H1 (cell line): ENCODE measurements around the gene OR1K1. TPM values are rescaled to one million over a fixed set of nuclear protein-coding genes. Genes with fewer than 3 reads are reported as not detected.

Source experiments
- CTCF ChIA-PET: fragments of 300-600 bp; sonication (Branson Sonifier 250); formaldehyde crosslinking; loops from one replicate; lab custom pipeline; 2021; ENCODE audit not compliant: partially characterized antibody; lab: Charles Lee
- POLR2A ChIA-PET: fragments of 300-600 bp; sonication (Branson Sonifier 250); formaldehyde crosslinking; loops from one replicate; lab custom pipeline; 2021; ENCODE audit warnings: inconsistent platforms; ENCODE audit not compliant: partially characterized antibody; lab: Charles Lee
- DNase-seq, 2 experiments: peaks; one replicate each; pipeline versions ENCODE4 v3.0.0 to v3.0.0-alpha.2; 2010 to 2022; ENCODE audit warnings: low spot score in 2 of 2, low read depth in 1 of 2, mixed read lengths in 1 of 2
- FAIRE-seq: peaks from 2 replicates; lab custom pipeline; 2011; peaks lifted over from hg19 to GRCh38; lab: Jason Lieb, UNC
- H2AFZ ChIP-seq: 2 replicates; pipeline ENCODE4 v1.8.1; 2012; ENCODE audit warnings: low read length, inconsistent platforms
- H2AK5ac ChIP-seq: 2 replicates; pipeline ENCODE4 v1.6.1; 2013; ENCODE audit warnings: low read depth, low read length
- H2BK120ac ChIP-seq: replicated peaks from 2 replicates; pipeline ENCODE3; 2013; ENCODE audit warnings: low read depth, low read length, inconsistent platforms
- H2BK12ac ChIP-seq: 2 replicates; pipeline ENCODE4 v1.6.1; 2013; ENCODE audit warnings: low read depth, low read length
- H2BK15ac ChIP-seq: 2 replicates; pipeline ENCODE4 v1.6.1; 2013; ENCODE audit warnings: low read length
- H2BK20ac ChIP-seq: 2 replicates; pipeline ENCODE4 v1.6.1; 2013; ENCODE audit warnings: low read length
- H2BK5ac ChIP-seq: 2 replicates; pipeline ENCODE4 v1.6.1; 2013; ENCODE audit warnings: low read depth, low read length
- H3K14ac ChIP-seq: 2 replicates; pipeline ENCODE4 v1.6.1; 2013; ENCODE audit warnings: inconsistent platforms; ENCODE audit not compliant: insufficient read length
- H3K18ac ChIP-seq: 2 replicates; pipeline ENCODE4 v1.6.1; 2013; ENCODE audit warnings: low read length; ENCODE audit errors: extremely low read depth
- H3K23ac ChIP-seq: 2 replicates; pipeline ENCODE4 v1.6.1; 2013; ENCODE audit warnings: inconsistent platforms; ENCODE audit not compliant: insufficient read length
- H3K23me2 ChIP-seq: 2 replicates; pipeline ENCODE4 v1.6.1; 2013; ENCODE audit warnings: low read depth, low read length
- H3K27ac ChIP-seq: 2 replicates; pipeline ENCODE4 v1.6.1; 2011; ENCODE audit warnings: low read depth, low read length, inconsistent platforms
- H3K27me3 ChIP-seq, 4 experiments: replicated peaks in 1 of 4; 1 replicate in 1 of 4; 2 replicates in 3 of 4; pipeline versions ENCODE4 v1.6.1 to v1.8.1; 2011 to 2013; ENCODE audit warnings: low read length in 3 of 4, mild to moderate bottlenecking in 3 of 4, inconsistent platforms in 2 of 4, mixed read lengths in 2 of 4, moderate library complexity in 1 of 4; ENCODE audit not compliant: control insufficient read depth in 3 of 4, insufficient read depth in 3 of 4; ENCODE audit errors: extremely low read depth in 1 of 4
- H3K36me3 ChIP-seq, 4 experiments: 2 replicates each; pipeline versions ENCODE4 v1.6.1 to v1.8.1; 2011 to 2013; ENCODE audit warnings: mild to moderate bottlenecking in 4 of 4, low read length in 3 of 4, moderate library complexity in 2 of 4, control low read depth in 1 of 4, inconsistent platforms in 1 of 4; ENCODE audit not compliant: insufficient read depth in 4 of 4, control insufficient read depth in 2 of 4
- H3K4ac ChIP-seq: replicated peaks from 2 replicates; pipeline ENCODE3; 2013; ENCODE audit warnings: low read length, low read depth, mixed read lengths, inconsistent platforms; ENCODE audit not compliant: insufficient read length
- H3K4me1 ChIP-seq, 4 experiments: replicated peaks in 1 of 4; 1 replicate in 1 of 4; 2 replicates in 3 of 4; pipeline versions ENCODE4 v1.6.1 to v1.8.1; 2011 to 2013; ENCODE audit warnings: low read length in 3 of 4, inconsistent platforms in 2 of 4, mixed read lengths in 1 of 4; ENCODE audit not compliant: insufficient read depth in 4 of 4, control insufficient read depth in 3 of 4
- H3K4me2 ChIP-seq, 2 experiments: 2 replicates each; pipeline versions ENCODE4 v1.6.1 to v1.8.1; 2011 to 2013; ENCODE audit warnings: low read depth in 2 of 2, low read length in 2 of 2, control low read depth in 1 of 2, inconsistent platforms in 1 of 2, mild to moderate bottlenecking in 1 of 2; ENCODE audit not compliant: insufficient read depth in 1 of 2
- H3K4me3 ChIP-seq, 4 experiments: fragments of 200-600, 300-600 bp in 1 of 4; sonication (generic), shearing (Covaris generic), sonication (Bioruptor Twin) in 1 of 4; 2 replicates each; pipeline versions ENCODE4 v1.5.1 to v1.8.1; 2011 to 2016; ENCODE audit warnings: low read length in 4 of 4, low read depth in 3 of 4, control low read depth in 2 of 4, inconsistent platforms in 2 of 4, mild to moderate bottlenecking in 2 of 4, mixed read lengths in 1 of 4, moderate library complexity in 1 of 4; ENCODE audit not compliant: insufficient read depth in 2 of 4; ENCODE audit errors: extremely low read depth in 1 of 4
- H3K56ac ChIP-seq: replicated peaks from 2 replicates; pipeline ENCODE3; 2013; ENCODE audit warnings: low read depth, mild to moderate bottlenecking, mixed read lengths, low read length, inconsistent platforms; ENCODE audit not compliant: insufficient read length
- H3K79me1 ChIP-seq: 2 replicates; pipeline ENCODE4 v1.6.1; 2013; ENCODE audit warnings: low read depth, low read length, control low read depth
- H3K79me2 ChIP-seq, 2 experiments: 2 replicates each; pipeline versions ENCODE4 v1.6.1 to v1.8.1; 2012 to 2013; ENCODE audit warnings: low read length in 2 of 2, mild to moderate bottlenecking in 2 of 2, inconsistent platforms in 1 of 2; ENCODE audit not compliant: insufficient read depth in 2 of 2, control insufficient read depth in 1 of 2
- H3K9ac ChIP-seq, 4 experiments: replicated peaks in 1 of 4; 1 replicate in 1 of 4; 2 replicates in 3 of 4; pipeline versions ENCODE4 v1.6.1 to v1.8.1; 2011 to 2013; ENCODE audit warnings: low read depth in 3 of 4, low read length in 3 of 4, control low read depth in 2 of 4, mild to moderate bottlenecking in 2 of 4, moderate library complexity in 2 of 4, inconsistent platforms in 1 of 4; ENCODE audit errors: extremely low read depth in 1 of 4
- H3K9me3 ChIP-seq, 2 experiments: 2 replicates each; pipeline versions ENCODE4 v1.6.1 to v1.8.1; 2012 to 2013; ENCODE audit warnings: mild to moderate bottlenecking in 2 of 2, moderate library complexity in 2 of 2, control low read depth in 1 of 2, inconsistent platforms in 1 of 2, low read depth in 1 of 2, low read length in 1 of 2, mixed read lengths in 1 of 2; ENCODE audit not compliant: insufficient read depth in 2 of 2
- H4K20me1 ChIP-seq, 2 experiments: replicated peaks in 1 of 2; 2 replicates each; pipeline versions ENCODE3 to v1.8.1; 2011 to 2013; ENCODE audit warnings: inconsistent platforms in 2 of 2, low read length in 2 of 2, mild to moderate bottlenecking in 1 of 2; ENCODE audit not compliant: insufficient read depth in 2 of 2, control insufficient read depth in 1 of 2
- H4K5ac ChIP-seq: 2 replicates; pipeline ENCODE4 v1.6.1; 2013; ENCODE audit warnings: low read length, low read depth, mixed read lengths, inconsistent platforms; ENCODE audit not compliant: insufficient read length
- H4K8ac ChIP-seq: 2 replicates; pipeline ENCODE4 v1.8.0; 2013; ENCODE audit warnings: mild to moderate bottlenecking, moderate library complexity, low read length, inconsistent platforms; ENCODE audit not compliant: insufficient read depth; ENCODE audit errors: extremely low read depth
- H4K91ac ChIP-seq: replicated peaks from 2 replicates; pipeline ENCODE3; 2013; ENCODE audit warnings: low read length, mixed read lengths, inconsistent platforms; ENCODE audit not compliant: insufficient read length
- BACH1 ChIP-seq: IDR thresholded peaks from 2 replicates; pipeline ENCODE4 v1.6.1; 2012; ENCODE audit warnings: low read length, improper control_type of control experiment
- CHD1 ChIP-seq: IDR thresholded peaks from 2 replicates; pipeline ENCODE4 v1.6.1; 2012; ENCODE audit warnings: low read depth, low read length, improper control_type of control experiment
- CTBP2 ChIP-seq: IDR thresholded peaks from 2 replicates; pipeline ENCODE4 v1.7.0; 2011; ENCODE audit warnings: borderline replicate concordance, mild to moderate bottlenecking, moderate library complexity, mixed read lengths, low read length; ENCODE audit not compliant: insufficient read depth, insufficient read length
- GABPA ChIP-seq: IDR thresholded peaks from 2 replicates; pipeline ENCODE4 v1.6.1; 2011; ENCODE audit warnings: mild to moderate bottlenecking, low read length, moderate library complexity, borderline replicate concordance; ENCODE audit not compliant: insufficient read depth
- HDAC2 ChIP-seq, 2 experiments: fragments of 300-600 bp in 1 of 2; sonication (generic) in 1 of 2; IDR thresholded peaks; 2 replicates each; pipeline ENCODE4 v1.6.1; 2011 to 2012; ENCODE audit warnings: low read depth in 2 of 2, low read length in 2 of 2, mild to moderate bottlenecking in 2 of 2, moderate library complexity in 2 of 2, borderline replicate concordance in 1 of 2, inconsistent platforms in 1 of 2
- HDAC6 ChIP-seq: IDR thresholded peaks from one replicate; pipeline ENCODE4 v1.7.1; 2012; ENCODE audit warnings: low read depth, mild to moderate bottlenecking, inconsistent platforms, low read length, moderate library complexity
- JUN ChIP-seq: IDR thresholded peaks from 2 replicates; pipeline ENCODE4 v1.6.1; 2011; ENCODE audit warnings: low read depth, mild to moderate bottlenecking, improper control_type of control experiment, low read length
- POU5F1 ChIP-seq: IDR thresholded peaks from 2 replicates; pipeline ENCODE4 v1.6.1; 2011; ENCODE audit warnings: low read depth, mild to moderate bottlenecking, low read length, moderate library complexity
- SAP30 ChIP-seq: fragments of 300-600 bp; sonication (generic); IDR thresholded peaks from 2 replicates; pipeline ENCODE4 v1.7.1; 2012; ENCODE audit warnings: low read length, moderate library complexity, mild to moderate bottlenecking, inconsistent platforms; ENCODE audit not compliant: insufficient read depth, insufficient replicate concordance
- SRF ChIP-seq: IDR thresholded peaks from 2 replicates; pipeline ENCODE4 v1.6.1; 2011; ENCODE audit warnings: mild to moderate bottlenecking, low read depth, low read length, moderate library complexity
- TAF7 ChIP-seq: optimal IDR thresholded peaks from 2 replicates; pipeline ENCODE3; 2011; ENCODE audit warnings: low read depth, mild to moderate bottlenecking, inconsistent platforms, low read length, moderate library complexity, borderline replicate concordance
- WGBS, 2 experiments: shearing (Covaris generic) in 1 of 2; methylation state at CpG; one replicate each; pipeline versions ENCODE4 v1.1.6 to v1.1.7; 2013 to 2015; ENCODE audit warnings: low lambda C conversion rate in 2 of 2, mixed read lengths in 2 of 2, inconsistent platforms in 1 of 2, low coverage in 1 of 2, missing lambda C conversion rate in 1 of 2; ENCODE audit not compliant: insufficient replicate concordance in 2 of 2, insufficient coverage in 1 of 2, insufficient read length in 1 of 2; ENCODE audit errors: extremely low coverage in 1 of 2, missing lambda C conversion rate in 1 of 2; 5-methylcytosine and 5-hydroxymethylcytosine counted together
- polyA plus RNA-seq, 7 experiments: library from polyadenylated mRNA; depleted of rRNA in 3 of 7; stranded (reverse) in 5 of 7; unstranded in 2 of 7; fragments of >200 nt in 5 of 7; fragments of 200-250 nt in 2 of 7; gene quantifications; 1 replicate in 5 of 7; 2 replicates in 1 of 7; 4 replicates in 1 of 7; pipeline versions ENCODE4 v1.2.1 to v1.2.3, GENCODE V29; 2011 to 2013; ENCODE audit warnings: missing spikeins in 2 of 7, mixed read lengths in 2 of 7
- total RNA-seq: library from RNA; stranded (reverse); fragmentation: NEBNext Ultra II Directional; extraction: Animal tissue kit (Norgen Biotek cat#: 25700); gene quantifications from 2 replicates; pipeline ENCODE4 v1.2.1, GENCODE V29; 2021
- TF ChIP-seq, protein P1 (sequence below): IDR thresholded peaks from 2 replicates; pipeline ENCODE4 v1.6.1; 2012; ENCODE audit warnings: low read length, inconsistent platforms

OR1K1 gene
- total and polyA plus RNA-seq, 2 of the 8 experiments (the other 6 are each of a cell fraction or from before 2014, with no cell fraction given): not detected

GRCh38 chr9:122779181-122779580, 20.7 kb upstream of the OR1K1 start:
- no peak overlapping the region for H3K27ac ChIP-seq
- H3K9ac ChIP-seq: no peak overlapping the region
- H4K91ac ChIP-seq: no peak overlapping the region
- no peak overlapping the region for H3K23ac ChIP-seq
- peaks cover 45 to 46% of the 10 kb centered on the region in 2 experiments for H3K9me3 ChIP-seq
- ChIA-PET CTCF (interaction anchor here (0.6 kb wide), 1 partner anchor 12 kb away, joined by 3 read pairs; no protein-coding TSS in a partner anchor), POLR2A (no interaction called here)
- H3K18ac ChIP-seq: no peak overlapping the region
- H3K4me2 ChIP-seq: no peak overlapping the region
- H3K4ac ChIP-seq: no peak overlapping the region
- H3K79me2 ChIP-seq: no peaks in the 10 kb centered on the region
- no peaks in the 10 kb centered on the region for H3K4me1 ChIP-seq
- no peak overlapping the region for H4K5ac ChIP-seq
- H3K23me2 ChIP-seq: no peaks in the 10 kb centered on the region
- no peak overlapping the region for H2AK5ac ChIP-seq
- H3K36me3 ChIP-seq: no peaks in the 10 kb centered on the region
- no peak overlapping the region for H3K56ac ChIP-seq
- no peak overlapping the region for H3K4me3 ChIP-seq
- no peaks in the 10 kb centered on the region for H3K27me3 ChIP-seq
- no peak for FAIRE-seq
- H3K14ac ChIP-seq: no peak overlapping the region
- no peak overlapping the region for H2BK12ac ChIP-seq
- no peaks in the 10 kb centered on the region for H4K20me1 ChIP-seq
- no peak overlapping the region for H2AFZ ChIP-seq
- no peak overlapping the region for H4K8ac ChIP-seq
- H2BK20ac ChIP-seq: no peak overlapping the region
- DNase-seq: no peak
- 59% methylated on average over 3 of the region's 3 CpGs; no CpG with 5 or more reads in 1 of the 2 experiments for WGBS, 2 experiments
- H2BK15ac ChIP-seq: no peak overlapping the region
- no peaks in the 10 kb centered on the region for H3K79me1 ChIP-seq
- no peak overlapping the region for H2BK5ac ChIP-seq
- no peak overlapping the region for H2BK120ac ChIP-seq
- TF ChIP-seq SRF (no peak), HDAC2 (IDR thresholded peaks at IDR 0.05; ENCODE audit: borderline replicate concordance in 1 of 2, low read depth in 2 of 2, low read length in 2 of 2) (no peak), POU5F1 (no peak), SAP30 (no peak), HDAC6 (no peak), CHD1 (no peak), TAF7 (no peak), GABPA (no peak), CTBP2 (no peak), JUN (no peak), BACH1 (no peak)
- TF ChIP-seq, protein P1, sequence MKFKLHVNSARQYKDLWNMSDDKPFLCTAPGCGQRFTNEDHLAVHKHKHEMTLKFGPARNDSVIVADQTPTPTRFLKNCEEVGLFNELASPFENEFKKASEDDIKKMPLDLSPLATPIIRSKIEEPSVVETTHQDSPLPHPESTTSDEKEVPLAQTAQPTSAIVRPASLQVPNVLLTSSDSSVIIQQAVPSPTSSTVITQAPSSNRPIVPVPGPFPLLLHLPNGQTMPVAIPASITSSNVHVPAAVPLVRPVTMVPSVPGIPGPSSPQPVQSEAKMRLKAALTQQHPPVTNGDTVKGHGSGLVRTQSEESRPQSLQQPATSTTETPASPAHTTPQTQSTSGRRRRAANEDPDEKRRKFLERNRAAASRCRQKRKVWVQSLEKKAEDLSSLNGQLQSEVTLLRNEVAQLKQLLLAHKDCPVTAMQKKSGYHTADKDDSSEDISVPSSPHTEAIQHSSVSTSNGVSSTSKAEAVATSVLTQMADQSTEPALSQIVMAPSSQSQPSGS: no peak
